Right atrium auricular region (tissue), 2 donors: Measurements from ENCODE around the gene ZNF366. TPM values are rescaled to one million over a fixed set of nuclear protein-coding genes. Genes with fewer than 3 reads are reported as not detected.

Experiments used
- DNase-seq: peaks from one replicate; pipeline ENCODE4 v3.0.0-alpha.2; 2019; ENCODE audit warnings: low spot score
- H3K27ac ChIP-seq, 2 donors: fragments of 200-600 bp; sonication (generic); 1 replicate in 1 of 2; 2 replicates in 1 of 2; pipeline ENCODE4 v1.5.1; 2016 to 2019
- H3K27me3 ChIP-seq, 2 donors: fragments of 200-600 bp; sonication (generic); one replicate each; pipeline versions ENCODE4 v1.5.1 to v1.6.0; 2017 to 2019
- H3K36me3 ChIP-seq: fragments of 200-600 bp; sonication (generic); one replicate; pipeline ENCODE4 v1.5.1; 2016
- H3K4me1 ChIP-seq, 2 donors: fragments of 200-600 bp; sonication (generic); one replicate each; pipeline versions ENCODE4 v1.5.1 to v1.6.0; 2017 to 2019
- H3K4me3 ChIP-seq, 2 donors: fragments of 200-600 bp; sonication (generic); 1 replicate in 1 of 2; 2 replicates in 1 of 2; pipeline ENCODE4 v1.5.1; 2017 to 2019; ENCODE audit warnings: mild to moderate bottlenecking in 1 of 2, moderate library complexity in 1 of 2
- H3K9me3 ChIP-seq, 2 donors: fragments of 200-600 bp; sonication (generic); one replicate each; pipeline ENCODE4 v1.5.1; 2019
- CTCF ChIP-seq, 2 donors: fragments of 200-600 bp; sonication (generic); IDR thresholded peaks; one replicate each; pipeline ENCODE4 v1.5.1; 2019; ENCODE audit warnings: antibody characterized with exemption in 2 of 2
- total RNA-seq, 2 donors: library from RNA; depleted of rRNA; stranded (reverse); fragments of >200 nt; gene quantifications; one replicate each; pipeline ENCODE4 v1.1.0, GENCODE V29; 2016

The ZNF366 gene
- total RNA-seq, 2 donors from 2014 or later, result 4.4 to 9.0 TPM

- Histone ChIP-seq H3K9me3 (no peaks in the 10 kb centered on the region), H3K36me3 (no peaks in the 10 kb centered on the region), H3K27me3 (no peaks in the 10 kb centered on the region), H3K27ac (no peak overlapping the region), H3K4me3 (no peak overlapping the region), H3K4me1 (peaks cover 0 to 13% of the 10 kb centered on the region in 2 donors)
- no peak for DNase-seq
- TF ChIP-seq CTCF (IDR thresholded peaks at IDR 0.05), result no peak
Measured at GRCh38 chr5:72477176-72477575, 30.0 kb downstream of the ZNF366 start.

GRCh38 chr5:72476721-72477120 lies 30.5 kb downstream of the ZNF366 start:
- no peak for TF ChIP-seq CTCF (IDR thresholded peaks at IDR 0.05)
- Histone ChIP-seq H3K9me3 (no peaks in the 10 kb centered on the region), H3K27ac (no peak overlapping the region), H3K4me1 (peaks cover 0 to 13% of the 10 kb centered on the region in 2 donors), H3K4me3 (no peak overlapping the region), H3K27me3 (no peaks in the 10 kb centered on the region), H3K36me3 (no peaks in the 10 kb centered on the region)
- no peak for DNase-seq

GRCh38 chr5:72476275-72476674 lies 30.9 kb downstream of the ZNF366 start:
- Histone ChIP-seq H3K4me3 (no peak overlapping the region), H3K27ac (no peak overlapping the region)

GRCh38 chr5:72474516-72474915 lies 32.7 kb downstream of the ZNF366 start:
- Histone ChIP-seq H3K36me3 (no peaks in the 10 kb centered on the region), H3K4me3 (no peak overlapping the region), H3K27me3 (no peaks in the 10 kb centered on the region), H3K9me3 (no peaks in the 10 kb centered on the region), H3K27ac (no peak overlapping the region), H3K4me1 (peaks cover 0 to 13% of the 10 kb centered on the region in 2 donors)
- no peak for TF ChIP-seq CTCF (IDR thresholded peaks at IDR 0.05)
- no peak for DNase-seq

More at GRCh38 chr5:72476275-72476674, 30.9 kb downstream of the ZNF366 start:
- H3K4me1 ChIP-seq, result peaks cover 0 to 13% of the 10 kb centered on the region in 2 donors
- H3K36me3 ChIP-seq, result no peaks in the 10 kb centered on the region
- no peak for TF ChIP-seq CTCF (IDR thresholded peaks at IDR 0.05)
- H3K9me3 ChIP-seq, result no peaks in the 10 kb centered on the region
- H3K27me3 ChIP-seq, result no peaks in the 10 kb centered on the region
- DNase-seq, result no peak

- Histone ChIP-seq H3K4me1 (peaks cover 0 to 12% of the 10 kb centered on the region in 2 donors), H3K27ac (no peak overlapping the region), H3K4me3 (no peak overlapping the region), H3K9me3 (no peaks in the 10 kb centered on the region), H3K36me3 (no peaks in the 10 kb centered on the region), H3K27me3 (no peaks in the 10 kb centered on the region)
- DNase-seq, result no peak
- no peak for TF ChIP-seq CTCF (IDR thresholded peaks at IDR 0.05)
Measured at GRCh38 chr5:72474046-72474500, 33.1 kb downstream of the ZNF366 start.
